SU-DHL-6 (cell line): ENCODE measurements around the gene GRM8.

Experiments used
- CTCF ChIP-seq: fragments of 200-600 bp; sonication (generic); IDR thresholded peaks from one replicate; pipeline ENCODE4 v1.5.1; 2017; ENCODE audit warnings: antibody characterized with exemption, mild to moderate bottlenecking, low read length, moderate library complexity; ENCODE audit not compliant: insufficient read depth, poor library complexity, severe bottlenecking
- EZH2phosphoT487 ChIP-seq: fragments of 200-600 bp; sonication (generic), shearing (Covaris generic); conservative IDR thresholded peaks from 2 replicates; pipeline ENCODE4 v1.6.1; 2018; ENCODE audit warnings: mild to moderate bottlenecking, antibody characterized with exemption, low read length, moderate library complexity, mixed read lengths

- TF ChIP-seq CTCF = no peak
- no peak for TF ChIP-seq EZH2phosphoT487
These were observed 129.5 kb downstream of the GRM8 start for GRCh38 chr7:127123220-127123619.
